ENCODE results near the gene VAX1.

- TF ChIP-seq DPF2 (IDR thresholded peaks at IDR 0.05) (no peak), CREM (IDR thresholded peaks at IDR 0.05; ENCODE audit: low read depth) (no peak), CTCF (IDR thresholded peaks at IDR 0.05 in 2 of 3, conservative IDR thresholded peaks at IDR 0.05 in 1 of 3; ENCODE audit: insufficient read depth in 2 of 3, low read depth in 1 of 3, low read length in 3 of 3) (no peak)
Observed at GRCh38 chr10:117136391-117136975, 1.6 kb downstream of the VAX1 start.

Data from K562 (cell line).